Measurements from ENCODE around the gene DDA1.
A peak's percentile ranks its signal among the peaks of the same experiment; 100 is the strongest.

Gene DDA1

GRCh38 chr19:17333611-17334413 is 24.4 kb downstream of the DDA1 start (continued):
- TF ChIP-seq PRDM2 (tag by site-specific recombination; IDR thresholded peaks at IDR 0.05; ENCODE audit: borderline replicate concordance) (no peak), ZFP69B (tag by site-specific recombination; IDR thresholded peaks at IDR 0.05) (peak; percentile 30; the same call in 1 of the 2 replicates), ZNF692 (tag by site-specific recombination; IDR thresholded peaks at IDR 0.05) (peak; percentile 12; the same call in 1 of the 2 replicates), ZNF398 (tag by site-specific recombination; IDR thresholded peaks at IDR 0.05) (no peak), PRDM1 (tag by site-specific recombination; IDR thresholded peaks at IDR 0.05) (no peak), ZNF24 (tag by site-specific recombination; IDR thresholded peaks at IDR 0.05) (peak; percentile 93), ZNF292 (tag by site-specific recombination; IDR thresholded peaks at IDR 0.05; ENCODE audit: borderline replicate concordance, low read depth) (no peak), ZNF658 (tag by site-specific recombination; IDR thresholded peaks at IDR 0.05) (no peak), ZNF155 (tag by site-specific recombination; IDR thresholded peaks at IDR 0.05) (no peak), ZNF670 (tag by site-specific recombination; IDR thresholded peaks at IDR 0.05; ENCODE audit: low read depth) (no peak), ZNF302 (tag by site-specific recombination; IDR thresholded peaks at IDR 0.05; ENCODE audit: low read depth) (no peak), HOXA7 (CRISPR knock-in tag; IDR thresholded peaks at IDR 0.05; ENCODE audit: borderline replicate concordance) (no peak), ZIC2 (tag by site-specific recombination; IDR thresholded peaks at IDR 0.05) (no peak), ZNF280C (tag by site-specific recombination; IDR thresholded peaks at IDR 0.05) (no peak), ZNF274 (IDR thresholded peaks at IDR 0.05; ENCODE audit: low read length) (no peak), ZNF274 (tag by site-specific recombination; IDR thresholded peaks at IDR 0.05; ENCODE audit: borderline replicate concordance) (no peak), WT1 (tag by site-specific recombination; IDR thresholded peaks at IDR 0.05) (peak; percentile 87), ZNF624 (tag by site-specific recombination; IDR thresholded peaks at IDR 0.05) (no peak), ZNF513 (tag by site-specific recombination; IDR thresholded peaks at IDR 0.05) (no peak), ZBTB10 (tag by site-specific recombination; IDR thresholded peaks at IDR 0.05) (no peak), CTCF (tag by site-specific recombination; IDR thresholded peaks at IDR 0.05) (no peak)

Data from HEK293 (cell line).